GM20431 (cell line): ENCODE measurements around the gene UGT1A7.

ENCODE experiments used
- in situ Hi-C: fragments of 300-500 bp; cut with MseI, MboI; formaldehyde crosslinking; loops from one replicate; pipeline ENCODE4 v1.15.0; 2020; ENCODE audit warnings: low sequenced_read_pairs; ENCODE audit not compliant: unreplicated experiment

UGT1A7 gene

DNA sequence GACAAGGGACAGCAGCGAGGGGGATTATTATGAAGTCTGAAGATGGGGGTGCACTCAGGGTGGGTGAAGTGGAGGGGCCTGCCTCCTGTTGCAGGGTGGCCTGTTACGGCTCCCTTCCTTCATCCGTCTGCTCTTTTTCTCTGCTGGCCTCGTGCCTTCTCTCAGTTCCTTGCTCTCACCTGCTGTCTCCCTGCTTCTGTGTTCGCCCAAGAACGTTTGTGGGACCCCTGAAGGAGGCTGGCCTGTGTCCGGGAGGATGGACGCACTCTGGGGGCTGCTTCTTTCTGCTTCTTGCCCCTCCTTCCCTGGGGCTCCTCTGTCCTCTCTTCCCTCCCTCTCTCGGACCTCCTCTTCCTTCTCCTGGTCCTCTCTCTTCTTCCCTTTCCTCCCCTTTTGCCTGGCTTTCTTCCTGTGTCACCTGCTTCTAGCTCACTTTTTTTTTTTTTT lies 110.2 kb downstream of the UGT1A7 start:
- in situ Hi-C loops: no loop called here

DNA sequence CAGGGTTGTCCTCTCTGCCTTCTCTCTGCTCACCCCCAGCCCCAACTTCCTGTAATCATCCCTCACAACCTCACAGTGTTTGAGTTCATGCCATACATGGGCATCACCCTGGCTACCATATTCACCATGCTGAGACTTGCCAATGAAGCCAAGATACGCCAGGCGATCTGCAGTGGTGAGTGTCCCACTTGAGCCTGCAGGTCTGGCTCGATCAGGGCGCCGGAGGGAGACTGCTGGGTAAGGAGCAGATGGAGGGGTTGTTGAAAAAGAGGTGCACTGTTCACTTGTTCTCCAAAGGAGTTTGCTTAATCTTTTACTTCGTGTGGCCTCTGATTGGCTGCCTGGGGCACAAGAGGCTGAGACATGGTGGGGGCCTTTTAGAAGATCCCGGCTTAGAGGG lies 111.0 kb downstream of the UGT1A7 start:
- in situ Hi-C loops: no loop called here

DNA sequence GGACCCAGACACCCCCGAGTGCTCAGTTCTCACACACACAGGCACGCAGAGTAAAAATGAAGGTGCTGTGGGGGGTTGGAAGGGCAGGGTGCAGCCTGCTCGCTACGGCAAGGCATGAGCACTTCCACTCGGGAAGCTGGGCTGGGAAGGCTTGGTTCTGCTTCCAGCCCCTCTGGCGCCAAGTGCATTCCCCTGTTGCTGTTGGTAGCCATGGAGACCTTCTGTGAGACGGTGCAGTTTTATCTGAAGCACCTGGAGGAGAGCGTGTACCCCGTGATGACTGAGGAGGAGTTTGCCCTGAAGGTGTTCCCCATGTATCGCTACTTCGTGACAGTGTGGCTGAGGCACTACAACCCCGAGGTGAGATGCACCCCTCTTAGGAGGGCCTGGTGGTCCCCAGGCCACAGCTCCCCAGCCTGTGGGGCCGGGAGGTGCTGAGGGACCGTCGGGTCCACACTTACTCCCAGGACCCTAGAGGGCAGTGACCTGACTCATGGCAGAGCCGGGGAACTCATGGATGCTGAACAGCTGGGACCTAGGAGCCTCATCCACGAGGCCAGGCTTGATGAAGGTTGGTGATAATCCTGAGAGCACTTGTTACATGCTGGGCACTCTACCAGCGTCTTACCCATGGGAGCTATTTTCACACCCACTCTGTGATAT lies 111.9 kb downstream of the UGT1A7 start:
- in situ Hi-C loops: no loop called here

GRCh38 chr2:233794128-233794658 lies 112.5 kb downstream of the UGT1A7 start:
- in situ Hi-C loops: no loop called here

DNA sequence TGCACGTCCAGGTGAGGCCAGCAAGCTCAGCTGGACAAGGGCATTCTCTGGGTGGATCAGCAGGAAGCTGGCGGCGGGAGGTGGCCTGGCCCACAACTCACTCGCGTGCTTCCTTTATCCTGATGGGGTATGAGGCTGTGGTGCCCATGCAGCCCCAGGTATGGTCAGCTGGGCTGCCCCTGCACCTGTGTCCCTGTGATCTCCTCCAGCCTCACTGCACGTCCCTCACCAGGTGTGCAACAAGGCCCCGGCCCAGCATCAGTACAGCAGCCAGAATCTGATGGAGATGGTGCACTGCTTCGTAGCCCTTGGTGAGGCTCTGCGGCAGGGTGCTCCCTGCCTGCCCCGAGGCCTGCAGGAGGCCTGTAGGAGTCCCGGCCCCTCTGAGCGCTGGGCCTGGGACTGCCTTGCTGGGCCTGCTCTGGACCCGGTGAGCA lies 114.1 kb downstream of the UGT1A7 start:
- in situ Hi-C loops: no loop called here

GRCh38 chr2:233796254-233796653 lies 114.6 kb downstream of the UGT1A7 start:
- in situ Hi-C loops: no loop called here

DNA sequence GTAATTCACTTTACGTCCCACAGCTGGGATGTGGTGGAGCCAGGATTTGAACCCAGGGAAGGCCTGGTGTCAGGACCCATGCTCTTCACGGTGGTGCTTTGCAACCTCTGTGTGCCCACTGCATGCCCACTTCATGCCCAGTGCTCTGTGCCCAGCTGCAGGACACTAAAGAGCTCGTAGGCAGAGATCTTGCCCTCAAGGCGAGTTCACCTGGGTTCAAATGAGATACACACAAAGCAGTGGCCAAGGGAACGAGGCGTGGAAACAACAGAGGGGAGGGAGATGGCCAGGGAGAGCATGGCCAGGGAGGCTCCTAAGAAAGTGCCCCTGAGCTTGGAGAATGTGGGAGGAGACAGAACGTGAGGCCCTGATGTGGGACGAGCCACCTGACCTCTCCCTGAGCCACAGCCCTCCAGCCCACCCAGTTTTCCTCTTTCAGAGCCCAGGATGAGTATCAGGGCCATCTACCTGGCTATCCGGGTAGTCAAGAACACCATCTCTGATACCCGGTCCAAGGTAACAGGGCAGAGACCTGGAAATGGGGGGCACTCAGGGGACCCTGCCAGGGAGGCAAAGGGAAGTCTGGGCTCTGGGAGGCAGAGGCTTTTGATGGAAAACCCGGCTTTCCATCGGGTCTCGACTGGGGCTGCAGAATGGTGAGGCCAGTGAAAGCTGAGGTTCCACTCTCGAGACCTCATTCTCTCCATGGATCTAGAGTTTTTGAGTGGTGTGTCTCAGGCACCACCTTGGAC lies 116.8 kb downstream of the UGT1A7 start:
- in situ Hi-C loops: no loop called here

GRCh38 chr2:233799087-233799665 lies 117.5 kb downstream of the UGT1A7 start:
- in situ Hi-C loops: no loop called here

DNA sequence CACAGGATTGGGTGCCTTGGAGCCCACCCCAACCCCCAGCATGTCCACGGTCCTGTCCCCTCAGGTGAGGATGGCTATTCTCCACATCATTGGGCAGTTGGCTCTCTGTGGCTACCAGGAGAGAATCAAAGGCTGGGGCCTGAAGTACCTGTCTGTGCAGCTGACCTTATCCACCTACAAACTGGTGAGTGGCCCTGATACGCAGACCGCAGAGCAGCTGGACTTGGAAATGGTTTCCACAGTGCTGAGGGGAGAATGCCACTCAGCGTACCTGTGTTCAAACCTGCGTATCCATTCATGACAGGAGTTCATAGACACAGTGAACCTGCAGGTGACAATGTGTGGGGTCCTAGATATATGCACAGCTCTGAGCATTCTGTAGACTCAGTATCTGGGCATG lies 118.0 kb downstream of the UGT1A7 start:
- in situ Hi-C loops: no loop called here

- in situ Hi-C loops: no loop called here
These were observed 118.5 kb downstream of the UGT1A7 start for GRCh38 chr2:233800208-233800607.

GRCh38 chr2:233801357-233802131 lies 119.8 kb downstream of the UGT1A7 start:
- in situ Hi-C loops: no loop called here

DNA sequence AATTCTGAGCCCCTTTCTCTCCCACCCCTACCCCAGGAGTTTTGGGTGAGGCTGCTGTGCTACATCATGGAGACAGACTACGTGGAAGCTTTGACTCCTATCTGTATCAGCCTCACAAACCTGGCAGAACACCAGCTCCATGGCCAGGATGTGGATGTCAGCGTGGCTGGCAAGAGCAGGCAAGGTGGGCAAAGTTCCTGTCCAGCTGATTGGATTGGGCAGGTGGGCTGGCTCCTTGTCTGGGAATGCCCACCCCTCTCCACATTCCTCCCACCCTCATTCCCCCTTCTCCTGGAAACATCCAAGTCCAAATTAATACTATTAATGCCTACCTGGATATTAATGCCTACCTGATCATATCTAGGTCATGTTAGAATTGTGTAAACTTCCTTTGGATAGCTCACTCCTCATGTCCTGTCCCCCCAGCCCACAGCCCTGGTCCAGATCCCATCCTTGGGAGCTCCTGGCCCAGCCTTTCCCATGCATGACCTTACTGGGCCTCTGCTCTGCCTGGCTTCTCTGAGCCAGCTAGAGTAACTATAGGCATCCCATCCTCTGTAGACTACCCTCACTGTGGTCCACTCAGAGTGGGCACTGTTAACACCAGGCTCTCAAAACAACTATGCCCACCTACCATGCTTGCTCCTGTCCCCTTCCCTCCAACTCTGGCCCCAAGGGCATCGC lies 120.6 kb downstream of the UGT1A7 start:
- in situ Hi-C loops: no loop called here

DNA sequence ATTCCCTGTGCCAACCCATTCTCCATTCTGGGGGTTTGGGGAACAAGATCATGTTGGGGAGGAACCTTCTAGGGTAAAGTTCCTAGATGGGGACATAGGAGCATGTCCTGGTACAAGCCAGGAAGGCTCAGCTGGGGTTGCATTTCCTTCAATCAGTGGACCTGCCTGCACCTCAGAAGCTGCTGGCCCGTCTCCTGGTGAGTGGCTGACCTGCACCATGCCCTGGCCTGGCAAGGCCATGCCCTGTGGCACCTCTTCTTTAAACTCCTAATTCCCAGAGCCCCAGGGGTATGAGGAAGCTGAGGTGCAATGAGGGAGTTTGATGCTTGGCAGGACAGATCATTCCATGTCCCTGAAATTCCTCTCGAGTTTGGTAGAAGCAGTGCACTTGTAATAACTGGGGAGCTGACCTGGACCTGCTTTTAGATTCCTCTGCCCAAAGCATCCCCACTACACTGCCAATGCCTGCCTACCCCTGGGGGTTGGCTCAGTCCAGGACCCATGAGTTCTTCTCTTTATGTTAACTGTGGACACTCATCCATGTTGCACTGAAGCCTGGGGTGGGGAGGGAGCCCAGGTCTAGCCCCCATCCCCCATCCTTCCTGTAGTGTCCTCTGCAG lies 121.7 kb downstream of the UGT1A7 start:
- in situ Hi-C loops: no loop called here

DNA sequence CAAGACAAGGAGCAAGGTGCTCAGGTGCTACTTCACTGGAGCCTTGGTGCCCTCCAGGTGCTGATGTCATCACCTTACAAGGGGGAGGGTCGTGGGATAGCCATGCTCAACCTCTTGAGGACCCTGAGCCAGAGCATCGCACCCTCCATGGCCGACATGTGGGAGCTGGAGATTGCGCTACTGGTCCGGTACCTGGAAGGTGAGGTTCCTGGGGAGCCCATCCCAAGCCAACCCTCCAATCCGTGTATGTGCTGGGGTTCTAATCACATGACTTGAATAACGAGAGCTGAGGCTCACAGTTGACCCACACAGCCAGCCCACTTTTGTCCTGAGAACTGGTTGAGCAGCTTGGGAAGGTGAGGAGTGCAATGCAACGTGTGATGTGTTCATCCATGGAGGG lies 122.3 kb downstream of the UGT1A7 start:
- in situ Hi-C loops: no loop called here

DNA sequence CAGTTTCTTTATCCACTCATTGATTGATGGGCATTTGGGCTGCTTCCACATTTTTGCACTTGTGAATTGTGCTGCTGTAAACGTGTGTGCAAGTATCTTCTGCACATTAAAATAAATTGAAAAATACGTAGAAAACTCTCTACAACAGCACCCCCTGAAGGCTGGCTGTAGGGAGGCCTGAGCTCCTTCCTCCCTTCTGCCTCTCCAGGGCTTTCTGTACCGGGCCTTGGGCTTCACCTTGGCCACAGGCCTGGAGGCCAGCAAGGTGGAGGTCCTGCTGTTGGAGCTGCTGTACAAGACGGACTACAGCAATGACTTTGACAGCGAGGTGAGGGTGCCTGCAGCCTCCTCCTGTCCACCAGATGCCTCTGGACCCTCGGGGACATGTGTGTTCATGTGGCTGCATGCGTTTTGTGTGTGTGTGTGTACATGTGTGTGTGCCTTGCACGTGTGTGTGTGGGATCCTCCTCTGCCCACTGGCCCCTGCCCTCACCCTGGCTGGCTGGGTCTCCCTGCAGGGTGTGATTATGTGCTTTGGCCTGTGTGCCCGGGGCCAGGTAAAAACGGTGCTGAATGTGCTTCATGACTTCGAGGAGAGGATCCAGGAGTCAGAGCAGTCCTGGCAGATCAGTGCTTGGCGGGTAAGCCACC lies 125.6 kb downstream of the UGT1A7 start:
- in situ Hi-C loops: no loop called here

DNA sequence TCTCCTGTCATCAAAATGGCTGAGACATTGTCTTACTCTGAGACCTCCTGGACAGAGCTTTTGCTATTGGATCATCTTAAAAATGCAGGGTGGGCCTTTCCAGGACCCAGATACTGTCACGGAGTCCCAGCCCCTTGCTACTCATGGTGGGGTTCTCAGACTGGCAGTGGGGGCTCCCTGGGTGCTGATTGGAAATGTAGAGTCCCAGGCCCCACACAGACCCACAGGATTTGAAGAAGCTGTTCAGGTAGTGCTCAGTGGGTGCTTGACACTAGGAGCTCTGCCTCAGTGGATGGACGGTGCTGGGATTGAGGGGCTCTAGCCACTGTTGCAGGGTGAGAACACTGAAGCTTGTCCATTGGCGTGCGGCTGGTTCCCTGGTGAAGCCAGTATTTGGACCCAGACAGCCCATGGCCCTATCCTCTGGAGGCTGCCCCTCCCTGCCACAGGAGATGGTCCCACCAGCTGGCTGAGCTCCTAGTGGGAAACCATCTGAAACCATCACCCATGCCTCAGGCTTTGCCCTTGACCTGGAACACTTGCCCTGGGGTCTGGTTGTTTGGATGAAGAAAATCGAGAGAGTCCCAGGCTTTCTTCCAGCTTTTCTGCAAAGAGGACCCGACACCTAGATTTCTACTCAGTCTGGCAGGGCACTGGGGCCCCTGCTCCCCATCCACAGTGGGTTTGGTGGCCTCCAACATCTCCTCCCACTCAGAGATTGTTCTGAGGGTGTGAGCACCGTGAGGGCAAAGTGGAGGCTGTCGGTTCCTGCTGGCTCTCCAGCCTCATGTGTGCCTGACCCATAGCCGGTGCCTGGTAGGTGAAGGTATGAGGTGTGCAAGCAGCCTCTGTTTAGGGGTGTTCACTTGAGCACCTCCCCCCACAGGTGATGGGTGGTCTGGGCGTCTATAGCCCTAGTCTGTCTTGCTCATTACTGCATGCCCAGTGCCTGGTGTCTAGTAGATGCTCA lies 126.5 kb downstream of the UGT1A7 start:
- in situ Hi-C loops: no loop called here

GRCh38 chr2:233810385-233810784 lies 128.7 kb downstream of the UGT1A7 start:
- in situ Hi-C loops: no loop called here

DNA sequence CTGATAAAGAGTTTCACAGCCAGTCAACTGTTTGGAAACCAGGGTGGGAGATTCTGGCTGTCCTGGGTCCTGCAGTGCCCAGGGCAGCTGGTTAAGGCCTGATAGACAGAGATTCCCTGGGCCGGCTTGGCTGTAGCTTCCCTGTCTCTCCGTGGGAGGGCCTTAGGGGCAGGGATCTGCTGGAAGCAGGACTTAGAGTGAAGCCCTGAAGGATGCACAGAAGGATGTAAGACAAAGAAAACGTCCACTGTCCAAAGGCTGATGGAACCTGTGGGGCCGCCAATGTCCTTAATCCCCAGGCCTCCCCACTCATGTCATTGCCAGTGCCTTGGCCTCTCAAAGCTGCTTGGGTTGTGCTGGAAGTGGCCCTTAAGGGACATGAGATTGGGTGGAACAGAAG lies 129.4 kb downstream of the UGT1A7 start:
- in situ Hi-C loops: no loop called here
